Naive thymus-derived CD4-positive, alpha-beta T cell (primary cell): ENCODE results near the gene DNAL4. TPM values are rescaled to one million over a fixed set of nuclear protein-coding genes. Genes with fewer than 3 reads are reported as not detected.

ENCODE experiments used
- ATAC-seq: fragments of 150-1000 bp; cut with Tn5 transposase; 2 replicates; pipeline ENCODE4 v1.10.0; 2021; ENCODE audit warnings: mild to moderate bottlenecking, moderate library complexity
- CTCF ChIA-PET: fragments of 350-600 bp; sonication (Branson Sonifier 250); formaldehyde crosslinking; loops from one replicate; lab custom pipeline; 2021; ENCODE audit warnings: antibody characterized with exemption; lab: Charles Lee
- POLR2A ChIA-PET: fragments of 350-600 bp; sonication (Branson Sonifier 250); formaldehyde crosslinking; loops from one replicate; lab custom pipeline; 2021; ENCODE audit warnings: antibody characterized with exemption, inconsistent platforms; lab: Charles Lee
- DNase-seq, 9 donors: peaks; one replicate each; pipeline versions ENCODE4 v3.0.0 to v3.0.0-alpha.2; 2020 to 2022; ENCODE audit warnings: mixed read lengths in 1 of 9
- H3K27ac ChIP-seq: one replicate; pipeline ENCODE4 v1.7.0; 2013; ENCODE audit warnings: mild to moderate bottlenecking, low read depth, low read length, moderate library complexity
- H3K27me3 ChIP-seq, 2 donors: one replicate each; pipeline ENCODE4 v1.7.0; 2013; ENCODE audit warnings: low read length in 2 of 2, mild to moderate bottlenecking in 2 of 2, moderate library complexity in 2 of 2; ENCODE audit not compliant: control insufficient read depth in 2 of 2, insufficient read depth in 2 of 2
- H3K36me3 ChIP-seq, 3 experiments: 1 replicate in 2 of 3; 2 replicates in 1 of 3; pipeline ENCODE4 v1.7.0; 2013; ENCODE audit warnings: low read length in 3 of 3, mild to moderate bottlenecking in 3 of 3, moderate library complexity in 1 of 3; ENCODE audit not compliant: insufficient read depth in 3 of 3, control insufficient read depth in 2 of 3
- H3K4me1 ChIP-seq, 2 donors: one replicate each; pipeline ENCODE4 v1.7.0; 2013; ENCODE audit warnings: low read length in 2 of 2, mild to moderate bottlenecking in 2 of 2, moderate library complexity in 1 of 2; ENCODE audit not compliant: control insufficient read depth in 2 of 2, insufficient read depth in 2 of 2
- H3K4me3 ChIP-seq: 2 replicates; pipeline ENCODE4 v1.7.0; 2013; ENCODE audit warnings: mild to moderate bottlenecking, low read length
- H3K9me3 ChIP-seq, 3 experiments: 1 replicate in 2 of 3; 2 replicates in 1 of 3; pipeline ENCODE4 v1.7.0; 2013; ENCODE audit warnings: low read length in 3 of 3; ENCODE audit not compliant: control insufficient read depth in 2 of 3
- H3K27ac Mint-ChIP-seq, 9 donors: one replicate each; pipeline ENCODE4 v1.8.0; 2020 to 2022; ENCODE audit warnings: mixed read lengths in 9 of 9, mild to moderate bottlenecking in 8 of 9, moderate library complexity in 5 of 9, inconsistent platforms in 2 of 9
- H3K27me3 Mint-ChIP-seq, 5 donors: one replicate each; pipeline ENCODE4 v1.8.0; 2021 to 2022; ENCODE audit warnings: mixed read lengths in 5 of 5, mild to moderate bottlenecking in 1 of 5
- H3K36me3 Mint-ChIP-seq, 5 donors: one replicate each; pipeline ENCODE4 v1.8.0; 2020 to 2022; ENCODE audit warnings: mixed read lengths in 5 of 5, mild to moderate bottlenecking in 3 of 5, inconsistent platforms in 1 of 5
- H3K4me1 Mint-ChIP-seq, 7 donors: one replicate each; pipeline ENCODE4 v1.8.0; 2020 to 2022; ENCODE audit warnings: mixed read lengths in 7 of 7, mild to moderate bottlenecking in 3 of 7, inconsistent platforms in 1 of 7
- H3K4me3 Mint-ChIP-seq, 10 donors: one replicate each; pipeline ENCODE4 v1.8.0; 2020 to 2022; ENCODE audit warnings: mild to moderate bottlenecking in 10 of 10, mixed read lengths in 10 of 10, moderate library complexity in 6 of 10, inconsistent platforms in 2 of 10
- H3K9me3 Mint-ChIP-seq, 11 donors: one replicate each; pipeline ENCODE4 v1.8.0; 2020 to 2022; ENCODE audit warnings: mixed read lengths in 11 of 11, mild to moderate bottlenecking in 4 of 11, inconsistent platforms in 1 of 11, moderate library complexity in 1 of 11
- intact Hi-C, 2 donors: fragments of 100-400 bp; cut with micrococcal nuclease; formaldehyde crosslinking; loops; one replicate each; pipeline ENCODE4 v1.15.1; 2023
- polyA plus RNA-seq, 2 donors: library from polyadenylated mRNA; unstranded; fragments of 300-500 nt; fragmentation: Illumina TruSeq; gene quantifications; one replicate each; pipeline ENCODE4 v1.2.3, GENCODE V29; 2021
- total RNA-seq, 6 experiments: library from RNA in 5 of 6; stranded (reverse) in 5 of 6; gene quantifications; 1 replicate in 5 of 6; 2 replicates in 1 of 6; pipeline ENCODE4 v1.2.3 and lab custom pipeline; 2021 to 2026

The DNAL4 gene
- total and polyA plus RNA-seq, 7 experiments from 2014 or later, result 5.0 to 15.0 (median 9.8) TPM

DNA sequence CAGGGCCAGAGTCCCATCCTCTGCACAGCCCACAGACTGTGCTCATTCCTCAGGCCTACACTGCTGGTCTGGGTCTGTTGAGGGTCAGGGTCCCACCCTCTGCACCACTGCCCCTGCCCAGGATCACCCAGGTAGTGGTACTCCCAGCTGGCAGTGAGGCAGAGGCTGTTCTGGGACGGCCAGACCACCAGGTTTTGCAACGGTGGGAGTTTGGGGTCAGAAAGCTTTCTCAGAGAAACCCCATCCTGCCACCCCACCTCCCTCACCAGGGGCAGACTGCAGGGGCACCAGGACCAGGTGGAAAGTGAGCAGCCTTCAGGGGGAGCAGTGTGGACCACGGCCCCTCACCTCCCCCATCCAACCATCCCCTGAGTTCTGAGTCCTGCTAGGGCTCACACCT, 39.1 kb upstream of the DNAL4 start:
- H3K36me3 ChIP-seq, result no peaks in the 10 kb centered on the region
- POLR2A ChIA-PET, result no interaction called here
- DNase-seq, result no peak
- CTCF ChIA-PET, result no interaction called here
- no peaks in the 10 kb centered on the region for H3K9me3 Mint-ChIP-seq
- no peak overlapping the region for H3K4me3 ChIP-seq
- intact Hi-C loops, result no loop called here
- H3K27me3 Mint-ChIP-seq, result peaks cover 0 to 2% (median 0%) of the 10 kb centered on the region in 5 donors
- H3K9me3 ChIP-seq, result no peaks in the 10 kb centered on the region
- no peak for ATAC-seq
- H3K27ac ChIP-seq, result no peak overlapping the region
- H3K4me3 Mint-ChIP-seq, result no peak overlapping the region
- no peaks in the 10 kb centered on the region for H3K27me3 ChIP-seq
- H3K27ac Mint-ChIP-seq, result no peak overlapping the region
- peaks cover 0 to 7% (median 0%) of the 10 kb centered on the region in 5 donors for H3K36me3 Mint-ChIP-seq
- H3K4me1 Mint-ChIP-seq, result peaks cover 0 to 2% (median 0%) of the 10 kb centered on the region in 7 donors
- H3K4me1 ChIP-seq, result no peaks in the 10 kb centered on the region

DNA sequence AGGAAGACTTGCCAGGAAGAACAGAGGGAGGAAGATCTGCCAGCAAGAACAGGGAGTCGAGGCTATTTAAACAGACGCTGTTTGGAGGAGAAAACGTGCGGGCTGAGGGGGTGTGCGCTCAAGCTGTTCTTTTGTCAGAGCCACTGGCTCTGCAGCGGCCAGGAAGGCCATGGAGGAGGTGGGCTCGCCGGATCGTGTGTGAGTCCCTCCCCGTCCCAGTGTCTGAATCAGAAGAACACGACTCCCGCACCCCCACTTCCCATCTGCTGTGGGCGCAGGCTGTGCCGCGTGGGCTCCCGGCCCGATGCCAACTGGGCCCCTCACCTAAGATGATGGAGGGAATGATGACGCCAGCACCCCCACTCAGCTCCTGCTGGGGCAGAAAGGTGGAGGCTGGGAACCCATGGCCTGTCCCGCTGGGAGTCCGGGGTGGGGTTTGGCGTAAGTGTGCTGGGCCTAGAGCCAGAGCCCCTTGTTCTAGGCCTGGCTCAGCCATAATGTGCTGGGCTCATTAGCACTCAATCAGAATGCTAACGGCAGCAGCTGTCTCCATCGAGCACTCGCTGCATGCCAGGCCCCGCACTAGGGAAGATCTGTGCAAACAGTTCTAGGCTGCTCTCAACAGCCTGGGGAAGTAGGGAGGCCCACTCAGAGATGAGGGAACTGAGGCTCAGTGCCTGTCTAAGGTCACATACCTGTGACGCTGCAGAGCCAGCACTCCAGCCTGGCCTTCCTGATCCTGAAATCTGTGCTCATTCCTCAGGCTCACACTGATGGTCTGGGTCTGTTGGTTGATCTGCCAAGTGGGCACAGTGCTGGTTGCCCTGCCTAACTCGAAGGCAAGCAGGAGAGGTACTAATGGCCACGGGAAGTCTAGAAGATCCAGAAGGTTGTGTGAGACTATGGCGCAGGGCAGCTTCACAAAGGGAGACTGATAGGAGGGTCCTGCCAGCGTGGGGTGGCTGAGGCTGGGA, 38.3 kb upstream of the DNAL4 start:
- Histone ChIP-seq H3K36me3 (no peaks in the 10 kb centered on the region), H3K27ac (no peak overlapping the region), H3K9me3 (no peaks in the 10 kb centered on the region), H3K4me3 (no peak overlapping the region), H3K4me1 (no peaks in the 10 kb centered on the region), H3K27me3 (no peaks in the 10 kb centered on the region)
- Mint-ChIP-seq H3K27me3 (peaks cover 0 to 2% (median 0%) of the 10 kb centered on the region in 5 donors), H3K9me3 (no peaks in the 10 kb centered on the region), H3K4me1 (peaks cover 0 to 2% (median 0%) of the 10 kb centered on the region in 7 donors), H3K4me3 (no peak overlapping the region), H3K27ac (no peak overlapping the region), H3K36me3 (peaks cover 0 to 14% (median 0%) of the 10 kb centered on the region in 5 donors)
- CTCF ChIA-PET, result interaction anchor here (0.5 to 0.7 kb wide), 2 partner anchors 62 to 1857 kb away, joined by 3 to 5 read pairs; no protein-coding TSS in a partner anchor
- POLR2A ChIA-PET, result no interaction called here
- no peak for ATAC-seq
- no peak for DNase-seq
- intact Hi-C loops, result no loop called here

DNA sequence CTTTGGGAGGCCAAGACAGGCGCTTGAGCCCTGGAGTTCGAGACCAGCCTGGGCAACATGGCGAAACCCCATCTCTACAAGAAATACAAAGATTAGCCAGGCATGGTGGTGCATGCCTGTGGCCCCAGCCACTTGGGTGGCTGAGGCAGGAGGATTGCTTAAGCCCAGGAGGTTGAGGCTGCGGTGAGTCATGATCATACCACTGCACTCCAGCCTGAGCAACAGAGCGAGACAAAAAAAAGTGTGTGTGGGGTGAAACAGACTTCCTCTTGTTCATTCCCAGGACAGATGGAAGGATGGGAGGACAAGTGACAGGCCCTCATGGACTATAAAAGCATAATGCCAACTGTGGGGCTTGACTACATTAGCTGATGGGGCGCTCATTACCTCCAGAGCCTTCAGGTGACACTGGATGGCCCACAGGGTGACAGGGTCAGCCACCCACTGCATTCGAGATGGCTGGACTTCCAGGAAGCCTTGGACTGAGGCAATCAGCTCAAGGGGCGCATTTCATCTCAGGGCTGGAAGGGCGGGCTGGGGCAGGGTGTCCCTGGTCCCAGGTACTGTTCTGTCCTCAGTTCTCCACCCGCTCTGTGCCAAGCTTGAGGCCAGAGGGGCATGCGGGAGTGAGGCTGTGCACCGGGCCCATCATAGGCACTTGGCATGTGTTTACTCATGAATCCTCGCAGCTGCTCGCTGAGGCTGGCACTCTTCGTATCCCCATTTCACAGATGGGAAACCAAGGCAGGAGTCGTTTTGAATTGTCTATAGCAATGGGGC, 37.4 kb upstream of the DNAL4 start:
- no peaks in the 10 kb centered on the region for H3K27me3 ChIP-seq
- Mint-ChIP-seq H3K9me3 (no peaks in the 10 kb centered on the region), H3K27me3 (no peaks in the 10 kb centered on the region), H3K4me1 (peaks cover 0 to 2% (median 0%) of the 10 kb centered on the region in 7 donors), H3K36me3 (peaks cover 0 to 18% (median 0%) of the 10 kb centered on the region in 5 donors), H3K27ac (no peak overlapping the region), H3K4me3 (no peak overlapping the region)
- H3K9me3 ChIP-seq, result no peaks in the 10 kb centered on the region
- intact Hi-C loops, result no loop called here
- no peak overlapping the region for H3K27ac ChIP-seq
- no peak overlapping the region for H3K4me3 ChIP-seq
- peak; percentile 27 for ATAC-seq
- no peaks in the 10 kb centered on the region for H3K4me1 ChIP-seq
- no peaks in the 10 kb centered on the region for H3K36me3 ChIP-seq
- DNase-seq, result no peak
- CTCF ChIA-PET, result interaction anchor here (0.7 kb wide), 1 partner anchor 61 kb away, joined by 3 read pairs; no protein-coding TSS in a partner anchor
- POLR2A ChIA-PET, result no interaction called here

DNA sequence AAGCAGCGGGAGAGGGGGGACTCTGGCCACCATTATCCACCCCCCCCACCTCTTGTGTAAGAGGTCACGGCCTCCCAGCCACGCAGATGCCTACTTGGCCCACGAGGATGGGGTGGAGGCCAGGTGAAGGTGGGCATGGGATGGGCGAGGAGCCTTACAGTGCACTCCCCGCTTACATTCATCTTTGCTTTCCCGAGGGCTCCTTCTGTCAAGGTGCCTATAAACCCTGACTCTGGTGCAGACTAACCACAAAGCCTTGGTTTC, 36.8 kb upstream of the DNAL4 start:
- H3K9me3 ChIP-seq, result no peaks in the 10 kb centered on the region
- POLR2A ChIA-PET, result no interaction called here

DNA sequence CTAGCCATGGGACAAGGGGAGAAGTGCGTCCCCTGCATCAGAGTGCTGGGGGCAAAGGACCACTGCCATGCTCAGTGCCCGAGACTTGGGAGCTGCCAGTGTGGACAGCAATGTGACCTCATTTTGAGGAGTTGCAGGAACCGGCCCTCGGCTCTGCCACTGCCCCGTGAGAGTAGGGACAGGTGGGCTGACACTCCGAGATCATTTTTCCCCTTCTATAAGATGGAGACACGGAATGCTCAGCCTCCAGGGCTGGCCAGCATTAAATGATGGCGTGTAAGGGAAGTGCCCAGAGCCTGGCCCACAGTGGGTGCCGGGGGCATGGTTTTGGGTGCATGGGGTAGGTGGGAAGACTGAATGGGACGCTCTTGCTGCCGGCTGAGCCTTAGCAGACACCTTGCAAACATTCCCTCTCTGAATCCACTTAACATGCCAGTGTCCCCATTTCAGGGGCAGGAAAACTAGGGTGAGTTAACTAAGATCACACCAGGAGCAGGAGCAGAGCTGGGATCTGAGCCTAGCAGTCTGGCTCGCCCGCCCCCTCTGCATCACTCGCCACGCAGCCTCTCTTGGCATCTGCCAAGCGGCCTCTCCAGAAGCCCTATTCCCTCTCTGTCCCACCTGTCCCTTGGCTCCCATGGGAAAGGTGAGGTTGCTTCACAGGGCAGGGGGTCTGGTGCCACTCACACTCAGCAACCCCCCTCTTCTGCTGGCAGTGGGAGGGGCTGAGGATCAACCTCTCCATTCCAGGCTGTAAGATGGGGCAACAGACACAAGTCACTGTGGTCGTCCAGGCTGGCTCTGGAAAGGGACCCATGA, 36.3 kb upstream of the DNAL4 start:
- Histone ChIP-seq H3K4me1 (no peaks in the 10 kb centered on the region), H3K27ac (no peak overlapping the region), H3K4me3 (no peak overlapping the region), H3K9me3 (no peaks in the 10 kb centered on the region), H3K27me3 (no peaks in the 10 kb centered on the region), H3K36me3 (no peaks in the 10 kb centered on the region)
- intact Hi-C loops, result no loop called here
- Mint-ChIP-seq H3K4me3 (no peak overlapping the region), H3K9me3 (no peaks in the 10 kb centered on the region), H3K36me3 (peaks cover 0 to 20% (median 0%) of the 10 kb centered on the region in 5 donors), H3K4me1 (peaks cover 0 to 2% (median 0%) of the 10 kb centered on the region in 7 donors), H3K27ac (no peak overlapping the region), H3K27me3 (no peaks in the 10 kb centered on the region)
- ChIA-PET CTCF (interaction anchor here (1.1 kb wide), 1 partner anchor 66 kb away, joined by 3 read pairs; no protein-coding TSS in a partner anchor), POLR2A (no interaction called here)
- no peak for ATAC-seq
- no peak for DNase-seq

More for the DNA sequence above, 36.8 kb upstream of the DNAL4 start:
- Mint-ChIP-seq H3K4me3 (no peak overlapping the region), H3K27ac (no peak overlapping the region), H3K9me3 (no peaks in the 10 kb centered on the region), H3K4me1 (peaks cover 0 to 2% (median 0%) of the 10 kb centered on the region in 7 donors), H3K36me3 (peaks cover 0 to 20% (median 0%) of the 10 kb centered on the region in 5 donors), H3K27me3 (no peaks in the 10 kb centered on the region)
- Histone ChIP-seq H3K4me1 (no peaks in the 10 kb centered on the region), H3K4me3 (no peak overlapping the region), H3K27me3 (no peaks in the 10 kb centered on the region), H3K36me3 (no peaks in the 10 kb centered on the region), H3K27ac (no peak overlapping the region)
- no peak for DNase-seq
- ATAC-seq, result no peak
- CTCF ChIA-PET, result no interaction called here
- intact Hi-C loops, result no loop called here

DNA sequence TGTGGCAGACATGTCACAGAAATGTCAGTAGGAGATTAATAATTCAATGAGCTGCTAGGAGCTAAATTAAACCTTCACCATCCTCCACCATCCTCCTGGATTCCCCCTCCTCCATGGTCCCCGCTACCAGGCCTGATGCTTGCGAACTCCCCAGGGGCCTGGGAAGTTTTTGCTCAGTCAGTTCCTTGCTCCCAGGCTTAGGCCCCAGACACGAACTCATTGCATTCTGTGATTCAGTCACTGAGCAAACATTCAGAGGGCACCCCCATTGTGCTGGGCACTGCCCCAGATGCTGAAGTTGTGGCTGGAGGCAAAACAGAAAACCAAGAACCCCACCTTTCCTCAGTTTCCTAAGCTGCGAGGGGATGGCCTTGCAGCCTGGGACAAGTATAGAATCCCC, 35.5 kb upstream of the DNAL4 start:
- Histone ChIP-seq H3K4me3 (no peak overlapping the region), H3K4me1 (no peaks in the 10 kb centered on the region), H3K27ac (no peak overlapping the region), H3K36me3 (no peaks in the 10 kb centered on the region), H3K27me3 (no peaks in the 10 kb centered on the region), H3K9me3 (no peaks in the 10 kb centered on the region)
- DNase-seq, result no peak
- Mint-ChIP-seq H3K4me3 (no peak overlapping the region), H3K27me3 (no peaks in the 10 kb centered on the region), H3K9me3 (no peaks in the 10 kb centered on the region), H3K27ac (no peak overlapping the region), H3K36me3 (peaks cover 0 to 20% (median 0%) of the 10 kb centered on the region in 5 donors), H3K4me1 (peaks cover 0 to 2% (median 0%) of the 10 kb centered on the region in 7 donors)
- ATAC-seq, result no peak
- intact Hi-C loops, result no loop called here
- POLR2A ChIA-PET, result no interaction called here
- CTCF ChIA-PET, result interaction anchor here (1.1 kb wide), 1 partner anchor 65 kb away, joined by 3 read pairs; no protein-coding TSS in a partner anchor
